ENCODE measurements around the gene P3H3. TPM values are rescaled to one million over a fixed set of nuclear protein-coding genes. Genes with fewer than 3 reads are reported as not detected.

P3H3 gene
- total and polyA plus RNA-seq, 9 of the 15 experiments (the other 6 are each of a cell fraction or from before 2014, with no cell fraction given): 0.03 to 15.0 (median 4.8) TPM

GRCh38 chr12:6852651-6853354, 24.6 kb downstream of the P3H3 start (continued):
- TF ChIP-seq KLF13 (tag; IDR thresholded peaks at IDR 0.05; ENCODE audit: borderline replicate concordance, low read depth): 0 out of 2 replicates have a peak, but pooled peaks have one; percentile 35
- 0 out of 2 replicates have a peak, but pooled peaks have one; percentile 28 for TF ChIP-seq ZNF644 (tag; IDR thresholded peaks at IDR 0.05; ENCODE audit: low read depth)
- TF ChIP-seq NR2C2 (CRISPR knock-in tag; IDR thresholded peaks at IDR 0.05): no peak
- TF ChIP-seq NR2C2 (tag; IDR thresholded peaks at IDR 0.05): peak; percentile 91
- 0 out of 2 replicates have a peak, but pooled peaks have one; percentile 14 for TF ChIP-seq CREB3L1 (IDR thresholded peaks at IDR 0.05; ENCODE audit: borderline replicate concordance, low read depth)
- TF ChIP-seq TAF1 (IDR thresholded peaks at IDR 0.05; ENCODE audit: control insufficient read depth, extremely low read depth, insufficient read depth, low read length, severe bottlenecking): peak; percentile 9
- no peak for TF ChIP-seq TARDBP (IDR thresholded peaks at IDR 0.05)
- TF ChIP-seq ZNF584 (CRISPR knock-in tag; IDR thresholded peaks at IDR 0.05; ENCODE audit: low read depth): 0 out of 2 replicates have a peak, but pooled peaks have one; percentile 7
- no peak for TF ChIP-seq ZKSCAN3 (CRISPR knock-in tag; IDR thresholded peaks at IDR 0.05)
- TF ChIP-seq ZNF143 (CRISPR knock-in tag; IDR thresholded peaks at IDR 0.05): peak; percentile 81
- TF ChIP-seq FOXP4 (CRISPR knock-in tag; IDR thresholded peaks at IDR 0.05; ENCODE audit: borderline replicate concordance): no peak
- TF ChIP-seq RNF2 (IDR thresholded peaks at IDR 0.05): no peak
- peak; percentile 79 for TF ChIP-seq VEZF1 (CRISPR knock-in tag; IDR thresholded peaks at IDR 0.05)
- TF ChIP-seq NFE2L1 (tag; IDR thresholded peaks at IDR 0.05; ENCODE audit: borderline replicate concordance, low read depth): no peak

Measured in K562 (cell line).